T-helper 17 cell (primary cell): ENCODE measurements around the gene GDI2. TPM values are rescaled to one million over a fixed set of nuclear protein-coding genes. Genes with fewer than 3 reads are reported as not detected.
"Not testable (repeated sequence)": the region's sequence is repeated elsewhere in the genome, so short reads cannot be mapped to it uniquely, and the experiment has no call there.

ENCODE experiments used
- ATAC-seq: fragments of 150-1000 bp; cut with Tn5 transposase; 2 replicates; pipeline ENCODE4 v1.10.0; 2021; ENCODE audit warnings: mild to moderate bottlenecking, moderate library complexity
- DNase-seq, 3 donors: peaks; one replicate each; pipeline versions ENCODE4 v3.0.0 to v3.0.0-alpha.2; 2020 to 2021
- H3K9me3 ChIP-seq: one replicate; pipeline ENCODE4 v1.7.0; 2013; ENCODE audit warnings: low read length, mild to moderate bottlenecking; ENCODE audit not compliant: control insufficient read depth, poor library complexity, severe bottlenecking
- H3K27ac Mint-ChIP-seq: one replicate; pipeline ENCODE4 v1.8.0; 2022; ENCODE audit warnings: mild to moderate bottlenecking, moderate library complexity, mixed read lengths
- H3K27me3 Mint-ChIP-seq: one replicate; pipeline ENCODE4 v1.8.0; 2022; ENCODE audit warnings: mixed read lengths
- H3K36me3 Mint-ChIP-seq: one replicate; pipeline ENCODE4 v1.8.0; 2022; ENCODE audit warnings: low read depth, mixed read lengths
- H3K4me1 Mint-ChIP-seq: one replicate; pipeline ENCODE4 v1.8.0; 2022; ENCODE audit warnings: mild to moderate bottlenecking, mixed read lengths
- H3K4me3 Mint-ChIP-seq: one replicate; pipeline ENCODE4 v1.8.0; 2022; ENCODE audit warnings: mild to moderate bottlenecking, moderate library complexity, mixed read lengths
- total RNA-seq, 4 donors: library from RNA in 2 of 4; stranded (reverse) in 2 of 4; gene quantifications; one replicate each; pipeline ENCODE4 v1.2.3 and lab custom pipeline; 2022 to 2026

GDI2 gene
- total RNA-seq, 2 donors from 2014 or later = 95.5 to 109 TPM

GRCh38 chr10:5794236-5794635, 19.0 kb downstream of the GDI2 start:
- no peaks in the 10 kb centered on the region for H3K9me3 ChIP-seq
- ATAC-seq (no peak), DNase-seq (no peak)
- Mint-ChIP-seq H3K4me3 (no peak overlapping the region), H3K4me1 (peaks cover 20% of the 10 kb centered on the region), H3K27ac (no peak overlapping the region), H3K27me3 (no peaks in the 10 kb centered on the region), H3K36me3 (peaks cover 6% of the 10 kb centered on the region)

GRCh38 chr10:5789626-5790025, 23.6 kb downstream of the GDI2 start:
- H3K36me3 Mint-ChIP-seq = peaks cover 9% of the 10 kb centered on the region

GRCh38 chr10:5788969-5789368, 24.3 kb downstream of the GDI2 start:
- no peaks in the 10 kb centered on the region for H3K9me3 ChIP-seq
- H3K4me3 Mint-ChIP-seq = no peak overlapping the region
- H3K27me3 Mint-ChIP-seq = no peaks in the 10 kb centered on the region
- H3K27ac Mint-ChIP-seq = peak overlapping the region; percentile 72
- peaks cover 28% of the 10 kb centered on the region for H3K4me1 Mint-ChIP-seq
- no peak for DNase-seq
- H3K36me3 Mint-ChIP-seq = peaks cover 15% of the 10 kb centered on the region
- ATAC-seq = peak; percentile 25

More at GRCh38 chr10:5789626-5790025, 23.6 kb downstream of the GDI2 start:
- no peaks in the 10 kb centered on the region for H3K27me3 Mint-ChIP-seq
- DNase-seq (no peak), ATAC-seq (no peak)
- H3K4me3 Mint-ChIP-seq = no peak overlapping the region
- H3K9me3 ChIP-seq = no peaks in the 10 kb centered on the region
- H3K27ac Mint-ChIP-seq = no peak overlapping the region
- peaks cover 28% of the 10 kb centered on the region for H3K4me1 Mint-ChIP-seq

- Mint-ChIP-seq H3K27ac (no peak overlapping the region), H3K36me3 (peaks cover 19% of the 10 kb centered on the region), H3K4me3 (no peak overlapping the region), H3K4me1 (peaks cover 22% of the 10 kb centered on the region), H3K27me3 (no peaks in the 10 kb centered on the region)
- H3K9me3 ChIP-seq = peaks cover 4% of the 10 kb centered on the region
- ATAC-seq (no peak), DNase-seq (no peak)
Measured at GRCh38 chr10:5783300-5783699, 29.9 kb downstream of the GDI2 start.

- no peak overlapping the region for H3K4me3 Mint-ChIP-seq
- H3K4me1 Mint-ChIP-seq = peaks cover 18% of the 10 kb centered on the region
- DNase-seq (no peak), ATAC-seq (no peak)
- peaks cover 4% of the 10 kb centered on the region for H3K9me3 ChIP-seq
- peaks cover 16% of the 10 kb centered on the region for H3K36me3 Mint-ChIP-seq
- peak overlapping the region; percentile 60 for H3K27ac Mint-ChIP-seq
- no peaks in the 10 kb centered on the region for H3K27me3 Mint-ChIP-seq
Measured at GRCh38 chr10:5782174-5782573, 31.1 kb downstream of the GDI2 start.

- Mint-ChIP-seq H3K27me3 (no peaks in the 10 kb centered on the region), H3K36me3 (peaks cover 15% of the 10 kb centered on the region), H3K27ac (no peak overlapping the region), H3K4me1 (peaks cover 29% of the 10 kb centered on the region), H3K4me3 (no peak overlapping the region)
- peaks cover 4% of the 10 kb centered on the region for H3K9me3 ChIP-seq
- ATAC-seq = no peak
- no peak for DNase-seq
Measured at GRCh38 chr10:5779730-5780129, 33.5 kb downstream of the GDI2 start.

- H3K4me3 Mint-ChIP-seq, H3K27me3 Mint-ChIP-seq, DNase-seq, H3K9me3 ChIP-seq, H3K36me3 Mint-ChIP-seq, ATAC-seq: not testable (repeated sequence)
- Mint-ChIP-seq H3K27ac (peak overlapping the region; percentile 92), H3K4me1 (peaks cover 36% of the 10 kb centered on the region)
Measured at GRCh38 chr10:5777758-5778157, 35.5 kb downstream of the GDI2 start.

- no peaks in the 10 kb centered on the region for H3K9me3 ChIP-seq
- ATAC-seq = no peak
- Mint-ChIP-seq H3K27me3 (no peaks in the 10 kb centered on the region), H3K4me3 (no peak overlapping the region), H3K4me1 (peaks cover 32% of the 10 kb centered on the region), H3K36me3 (peaks cover 9% of the 10 kb centered on the region), H3K27ac (peak overlapping the region; percentile 92)
- no peak for DNase-seq
Measured at GRCh38 chr10:5776881-5777197, 36.4 kb downstream of the GDI2 start.

GRCh38 chr10:5776136-5776880, 36.9 kb downstream of the GDI2 start:
- Mint-ChIP-seq H3K36me3 (peaks cover 9% of the 10 kb centered on the region), H3K27ac (peak overlapping the region; percentile 92), H3K4me3 (peak overlapping the region; percentile 77), H3K27me3 (no peaks in the 10 kb centered on the region), H3K4me1 (peaks cover 32% of the 10 kb centered on the region)
- no peaks in the 10 kb centered on the region for H3K9me3 ChIP-seq
- peak; percentile 14 for ATAC-seq
- no peak for DNase-seq

GRCh38 chr10:5775685-5776084, 37.5 kb downstream of the GDI2 start:
- DNase-seq = peak; percentile 59 to 71 (median 67)
- H3K9me3 ChIP-seq = no peaks in the 10 kb centered on the region
- ATAC-seq = peak; percentile 99
- Mint-ChIP-seq H3K27me3 (no peaks in the 10 kb centered on the region), H3K36me3 (peaks cover 9% of the 10 kb centered on the region), H3K4me3 (peak overlapping the region; percentile 77), H3K4me1 (peaks cover 31% of the 10 kb centered on the region), H3K27ac (peak overlapping the region; percentile 92)

- peaks cover 28% of the 10 kb centered on the region for H3K4me1 Mint-ChIP-seq
- peak overlapping the region; percentile 92 for H3K27ac Mint-ChIP-seq
- no peaks in the 10 kb centered on the region for H3K9me3 ChIP-seq
- peak overlapping the region; percentile 77 for H3K4me3 Mint-ChIP-seq
- ATAC-seq (no peak), DNase-seq (no peak)
- no peaks in the 10 kb centered on the region for H3K27me3 Mint-ChIP-seq
- peaks cover 9% of the 10 kb centered on the region for H3K36me3 Mint-ChIP-seq
Measured at GRCh38 chr10:5774987-5775620, 38.1 kb downstream of the GDI2 start.

- Mint-ChIP-seq H3K4me3 (no peak overlapping the region), H3K27ac (peak overlapping the region; percentile 70), H3K27me3 (no peaks in the 10 kb centered on the region), H3K36me3 (peaks cover 5% of the 10 kb centered on the region), H3K4me1 (no peaks in the 10 kb centered on the region)
- DNase-seq (no peak), ATAC-seq (no peak)
- H3K9me3 ChIP-seq = no peaks in the 10 kb centered on the region
Measured at GRCh38 chr10:5766189-5766588, 47.0 kb downstream of the GDI2 start.

GRCh38 chr10:5765617-5766016, 47.6 kb downstream of the GDI2 start:
- peak overlapping the region; percentile 70 for H3K27ac Mint-ChIP-seq
- H3K4me3 Mint-ChIP-seq = peak overlapping the region; percentile 12

More at GRCh38 chr10:5765617-5766016, 47.6 kb downstream of the GDI2 start:
- DNase-seq = no peak
- no peaks in the 10 kb centered on the region for H3K27me3 Mint-ChIP-seq
- ATAC-seq = no peak
- H3K9me3 ChIP-seq = no peaks in the 10 kb centered on the region
- no peaks in the 10 kb centered on the region for H3K4me1 Mint-ChIP-seq
- peaks cover 5% of the 10 kb centered on the region for H3K36me3 Mint-ChIP-seq
